Measurements from ENCODE around the gene CACNA1S. TPM values are rescaled to one million over a fixed set of nuclear protein-coding genes. Genes with fewer than 3 reads are reported as not detected.

CACNA1S gene
- total RNA-seq, 1 experiment from 2014 or later, result not detected

GRCh38 chr1:201111672-201112071 lies 554 bp downstream of the CACNA1S start:
- Histone ChIP-seq H3K9ac (ENCODE audit: extremely low read depth, insufficient read length, low read length) (no peak overlapping the region), H4K91ac (ENCODE audit: insufficient read length, low read depth, low read length) (no peak overlapping the region), H3K79me2 (ENCODE audit: insufficient read depth, low read length) (no peaks in the 10 kb centered on the region), H2AK5ac (ENCODE audit: insufficient read length, low read length) (no peak overlapping the region), H4K5ac (ENCODE audit: insufficient read length, low read depth, low read length) (no peak overlapping the region), H3K4ac (ENCODE audit: low read depth, low read length) (no peak overlapping the region), H3K27ac (ENCODE audit: insufficient read length, low read depth, low read length) (no peak overlapping the region), H2BK15ac (ENCODE audit: low read depth, low read length) (no peak overlapping the region), H4K8ac (replicated peaks; ENCODE audit: insufficient read length, low read depth, low read length) (no peak overlapping the region), H2BK5ac (ENCODE audit: insufficient read length, low read length) (no peak overlapping the region), H3T11ph (ENCODE audit: low read length) (no peak overlapping the region), H3K27me3 (ENCODE audit: insufficient read depth, low read length) (peaks cover 12% of the 10 kb centered on the region; the same call in 1 of the 2 replicates), H4K20me1 (ENCODE audit: control insufficient read depth, insufficient read depth, insufficient read length) (no peaks in the 10 kb centered on the region), H2BK12ac (ENCODE audit: insufficient read length, low read depth, low read length) (no peak overlapping the region), H2BK20ac (ENCODE audit: low read depth, low read length, poor library complexity, severe bottlenecking) (no peak overlapping the region), H2AFZ (ENCODE audit: low read length) (no peak overlapping the region), H3K4me1 (ENCODE audit: insufficient read depth, low read length) (no peaks in the 10 kb centered on the region; the same call in 1 of the 2 replicates), H3K9me3 (ENCODE audit: control insufficient read depth, low read depth, low read length) (no peaks in the 10 kb centered on the region), H2BK120ac (ENCODE audit: low read depth, low read length, poor library complexity, severe bottlenecking) (no peak overlapping the region), H3K23me2 (ENCODE audit: insufficient read length, low read depth, low read length, poor library complexity, severe bottlenecking) (peaks cover 10% of the 10 kb centered on the region), H3K4me2 (ENCODE audit: insufficient read depth, insufficient read length, low read length) (no peak overlapping the region), H3K79me1 (ENCODE audit: insufficient read depth, low read depth, low read length, poor library complexity, severe bottlenecking) (no peaks in the 10 kb centered on the region), H3K23ac (ENCODE audit: insufficient read length, low read depth, low read length) (no peak overlapping the region), H3K18ac (ENCODE audit: insufficient read length, low read depth, low read length) (no peak overlapping the region), H3K56ac (ENCODE audit: insufficient read length, low read depth, low read length) (no peak overlapping the region), H3K14ac (ENCODE audit: insufficient read depth, low read length) (no peak overlapping the region)
- no peak for DNase-seq
- Mint-ChIP-seq H3K4me1 (peaks cover 11 to 28% of the 10 kb centered on the region in 2 experiments), H3K36me3 (ENCODE audit: insufficient read depth in 1 of 3, low read depth in 3 of 3) (no peaks in the 10 kb centered on the region), H3K27me3 (ENCODE audit: low read depth) (peaks cover 42% of the 10 kb centered on the region), H3K9me3 (no peaks in the 10 kb centered on the region), H3K27ac (no peak overlapping the region), H3K4me3 (no peak overlapping the region)
- TF ChIP-seq CTCF (conservative IDR thresholded peaks at IDR 0.05), result no peak
- no CpG with 5 or more reads among the region's 3 CpGs for WGBS (ENCODE audit: extremely low coverage, insufficient read length, low lambda C conversion rate)

Data from H9 (cell line).